GM21723 (cell line): ENCODE data around the gene SOX6.
"Not testable (repeated sequence)": the region's sequence is repeated elsewhere in the genome, so short reads cannot be mapped to it uniquely, and the experiment has no call there.

Experiments
- ATAC-seq: cut with Tn5 transposase; IDR thresholded peaks from one replicate; pipeline ENCODE4 v1.9.1; 2021; ENCODE audit warnings: mild to moderate bottlenecking, moderate library complexity; ENCODE audit not compliant: unreplicated experiment

The SOX6 gene

DNA sequence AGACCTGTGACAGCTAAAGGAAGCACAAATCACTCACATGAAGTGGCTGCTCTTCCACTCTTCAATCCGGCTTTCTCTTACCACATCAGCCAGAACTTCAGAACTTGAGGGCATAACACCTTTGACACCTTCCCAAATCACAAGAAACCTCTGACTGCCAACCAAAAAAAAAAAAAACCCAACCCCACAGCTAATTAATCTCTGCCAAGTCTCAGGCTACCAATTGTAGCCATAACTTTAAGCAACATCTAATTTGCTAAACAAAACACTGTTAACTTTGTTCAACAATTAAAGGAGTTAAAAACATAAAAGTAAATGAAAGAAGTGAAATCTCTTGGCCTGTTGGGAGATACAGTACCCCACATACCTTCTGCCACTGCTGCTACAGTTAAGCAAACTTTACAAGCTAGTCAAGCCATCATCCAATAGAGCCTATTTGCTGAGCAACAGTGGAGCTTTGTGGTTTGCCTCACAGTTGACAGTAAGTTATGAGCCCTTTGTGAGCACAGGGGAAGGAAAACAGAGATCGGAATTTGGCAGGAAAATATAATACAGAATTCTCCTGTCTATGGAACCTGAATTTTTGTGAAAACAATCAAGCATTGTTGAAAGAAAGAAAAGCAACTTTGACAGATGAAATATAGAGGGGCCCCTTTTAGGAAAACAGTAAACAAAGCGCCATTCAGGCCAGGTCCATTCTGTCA lies at the start of gene SOX6:
TSS of gene SOX6 (minus strand) at position 490 of the 704 bp plus-strand sequence. CDS start 15,298 bp downstream, outside the sequence.
- ATAC-seq = no peak

DNA sequence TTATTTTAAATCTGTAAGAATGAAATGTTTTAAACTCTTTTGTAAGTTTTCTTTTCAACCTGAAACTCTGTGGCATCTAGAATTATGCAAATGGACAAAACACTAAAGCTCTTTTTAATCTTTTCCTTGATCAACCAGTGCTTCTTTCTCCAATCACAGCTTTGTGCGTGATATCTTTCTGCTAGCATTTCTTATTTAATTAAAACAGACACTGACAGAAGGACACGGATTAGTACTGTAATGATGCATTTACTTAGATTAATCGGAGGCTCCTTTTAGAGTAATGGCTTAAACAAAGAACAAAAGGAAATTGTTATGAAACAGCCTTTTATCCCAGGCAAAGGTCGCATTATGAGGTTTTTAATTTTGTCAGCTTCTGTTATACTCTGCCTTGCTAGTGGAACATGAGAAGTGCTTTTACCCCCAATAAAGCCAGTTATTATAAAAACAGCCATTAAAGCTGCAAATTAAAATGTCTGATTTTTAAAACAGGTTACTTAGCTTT lies 48.5 kb upstream of the SOX6 start:
- ATAC-seq = no peak

DNA sequence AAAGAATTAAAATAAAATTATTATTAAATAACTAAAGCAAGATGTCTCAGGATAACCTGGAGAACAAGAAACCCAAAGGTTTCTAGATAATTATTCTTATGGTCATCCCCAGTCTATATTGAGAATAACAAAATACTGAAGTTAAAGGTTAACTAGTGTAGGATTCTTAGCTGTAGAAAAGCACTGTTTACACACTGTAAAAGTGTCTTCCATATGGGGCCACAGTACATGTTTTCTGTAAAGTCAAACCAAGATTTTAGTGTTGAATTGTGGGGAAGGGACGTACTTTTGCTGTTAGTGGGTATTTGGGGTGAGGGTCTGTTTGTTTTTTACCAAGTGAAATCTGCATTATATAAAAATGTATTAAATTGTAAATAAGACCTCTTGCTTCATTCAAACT lies 47.5 kb upstream of the SOX6 start:
- ATAC-seq = no peak

DNA sequence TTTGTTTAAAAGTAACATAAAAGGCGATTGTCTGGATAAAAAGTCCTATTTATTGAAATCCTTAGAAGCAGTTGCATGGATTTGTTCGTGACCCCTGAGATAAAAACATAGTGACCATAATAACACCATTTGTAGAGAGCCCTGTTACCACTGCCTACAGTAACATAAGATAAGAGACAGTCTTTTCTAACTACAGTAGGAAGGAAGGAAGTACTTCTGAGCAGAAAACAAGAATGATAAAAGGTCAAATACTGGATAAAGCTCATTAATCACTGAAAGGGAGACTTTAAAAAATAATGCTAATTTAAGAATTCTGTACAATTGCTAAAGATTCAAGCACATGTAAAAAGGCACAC lies 47.1 kb upstream of the SOX6 start:
- ATAC-seq = no peak

DNA sequence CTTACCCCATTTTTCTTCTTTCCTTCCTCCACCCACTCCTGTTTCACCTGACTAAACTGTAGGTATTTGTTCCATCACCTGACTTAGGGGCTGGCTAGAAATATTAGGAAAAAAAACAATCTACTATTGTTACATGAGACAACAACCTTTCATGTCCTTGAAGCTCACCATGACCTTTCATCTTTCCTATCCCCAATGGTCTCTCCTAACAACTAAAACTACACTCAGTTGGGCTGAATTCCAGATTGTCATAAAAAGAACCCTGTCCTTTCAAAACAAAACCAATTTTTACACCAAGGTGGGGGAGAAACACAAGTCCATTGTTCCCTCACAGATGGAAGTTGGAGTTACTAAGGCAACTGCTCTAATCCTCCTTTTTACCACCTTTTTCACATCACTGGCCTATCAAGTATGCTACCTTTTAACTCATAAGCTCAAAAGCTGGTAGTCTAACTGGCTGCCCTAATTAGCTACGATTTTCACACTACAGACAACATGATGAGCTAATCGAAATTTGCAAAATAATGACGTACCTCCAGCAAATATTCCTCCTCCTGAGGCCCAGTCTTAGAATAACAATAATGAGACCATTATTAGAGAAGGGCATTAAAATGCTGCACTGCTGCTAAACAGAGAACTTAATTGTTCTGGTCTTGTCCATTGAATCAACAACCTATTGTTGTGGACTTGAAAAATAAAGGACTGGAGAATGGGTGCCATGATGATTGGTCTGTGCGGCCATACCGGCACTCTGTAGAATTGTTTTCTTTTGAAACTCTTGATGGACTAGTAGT lies 46.5 kb upstream of the SOX6 start:
- ATAC-seq = no peak

DNA sequence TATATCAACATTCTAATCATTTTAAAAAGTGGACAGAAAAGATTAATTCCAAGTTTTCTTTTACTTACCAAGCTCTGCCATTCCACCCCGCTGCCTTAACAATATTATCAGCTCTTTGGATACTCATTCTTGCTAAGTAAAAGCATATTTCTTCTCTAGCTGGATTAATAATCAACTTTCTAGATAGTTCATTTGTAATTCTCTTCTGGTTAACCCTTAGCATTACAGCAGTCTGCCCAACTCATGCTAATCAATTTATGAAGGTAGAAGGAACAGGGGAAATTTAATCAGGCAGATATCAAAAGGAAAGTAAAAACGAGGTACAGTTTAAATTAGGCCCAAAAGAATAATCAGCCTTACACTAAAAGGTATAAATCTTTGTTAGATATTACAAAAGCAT lies 41.0 kb upstream of the SOX6 start:
- ATAC-seq = no peak

DNA sequence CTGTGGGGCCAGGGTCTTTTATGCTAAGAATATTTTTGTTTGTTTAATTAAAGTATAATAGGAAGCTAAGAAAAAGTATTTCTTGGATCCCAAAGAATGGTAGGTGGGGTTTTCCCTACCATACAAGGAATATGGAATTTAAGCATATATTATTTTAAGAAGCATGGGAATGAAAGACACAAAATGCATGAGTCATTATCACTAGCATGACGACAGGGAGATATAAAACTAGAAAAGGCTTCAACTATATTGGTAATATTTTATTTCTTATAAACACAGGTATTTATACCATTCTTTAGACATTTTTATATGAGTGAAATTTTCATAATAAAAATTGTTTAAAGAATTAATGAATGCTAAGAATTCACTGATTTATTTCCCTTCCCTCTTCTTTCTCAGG lies 39.3 kb upstream of the SOX6 start:
- no peak for ATAC-seq

DNA sequence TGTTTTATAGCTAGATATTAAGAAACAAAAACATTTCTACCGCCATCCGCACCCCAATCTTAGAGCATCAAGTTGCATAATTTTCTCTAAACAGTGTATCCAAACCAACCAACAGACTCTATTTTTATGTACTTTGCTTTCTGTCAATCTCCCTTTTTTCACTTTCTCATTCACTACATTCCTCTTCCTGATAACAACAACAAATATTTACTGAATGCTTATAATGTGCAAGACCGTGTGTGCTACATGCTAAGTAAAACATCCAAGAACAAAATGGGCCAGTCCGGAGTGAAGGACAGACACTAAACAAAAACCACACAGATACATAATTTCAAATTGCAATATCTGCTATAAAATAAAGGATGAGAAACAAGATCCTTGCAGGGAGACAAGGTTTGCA lies 38.6 kb upstream of the SOX6 start:
- no peak for ATAC-seq

DNA sequence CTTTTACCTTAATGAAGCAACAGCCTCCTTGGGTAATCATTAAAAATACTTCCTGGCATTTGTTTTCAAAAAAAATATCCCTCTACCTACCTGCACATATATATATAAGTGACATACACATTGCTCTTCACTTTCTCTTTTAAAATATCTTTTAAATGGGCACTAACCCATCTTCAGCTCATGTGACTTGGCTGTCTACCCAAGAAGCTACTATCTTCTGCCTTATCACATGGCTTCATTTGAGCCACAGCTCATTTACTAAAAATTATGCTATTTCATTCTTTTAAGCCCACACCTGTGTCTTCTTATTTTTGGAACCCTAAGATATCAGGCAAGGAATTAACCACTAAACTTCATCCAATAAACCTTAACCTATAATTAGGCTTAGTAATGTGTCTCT lies 37.0 kb upstream of the SOX6 start:
- ATAC-seq = no peak

DNA sequence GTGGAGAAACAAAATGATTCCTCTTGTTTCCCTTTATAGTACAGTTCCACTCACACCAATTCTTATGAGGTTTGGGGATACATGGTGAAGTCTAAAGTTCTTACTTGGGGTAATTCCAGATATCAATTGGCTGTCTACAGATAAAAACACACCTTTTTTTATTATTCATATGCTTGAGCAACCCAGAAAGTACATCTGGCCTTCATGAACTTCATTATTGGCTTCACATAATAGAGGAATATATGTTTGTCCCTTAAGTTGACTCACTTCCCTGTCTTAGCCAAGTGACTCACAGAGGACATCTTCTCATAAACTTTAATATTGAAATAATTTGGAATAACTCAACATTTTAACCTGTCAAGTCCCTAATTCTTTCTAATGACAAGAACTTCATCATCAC lies 36.3 kb upstream of the SOX6 start:
- ATAC-seq = no peak

DNA sequence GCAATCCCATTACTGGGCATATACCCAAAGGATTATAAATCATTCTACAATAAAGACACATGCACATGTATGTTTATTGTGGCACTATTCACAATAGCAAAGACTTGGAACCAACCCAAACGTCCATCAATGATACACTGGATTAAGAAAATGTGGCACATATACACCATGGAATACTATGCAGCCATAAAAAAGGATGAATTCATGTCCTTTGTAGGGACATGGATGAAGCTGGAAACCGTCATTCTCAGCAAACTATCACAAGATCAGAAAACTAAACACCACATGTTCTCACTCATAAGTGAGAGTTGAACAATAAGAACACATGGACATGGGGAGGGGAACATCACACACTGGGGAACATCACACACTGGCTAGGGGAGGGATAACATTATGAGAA lies 34.5 kb upstream of the SOX6 start:
- ATAC-seq = not testable (repeated sequence)

DNA sequence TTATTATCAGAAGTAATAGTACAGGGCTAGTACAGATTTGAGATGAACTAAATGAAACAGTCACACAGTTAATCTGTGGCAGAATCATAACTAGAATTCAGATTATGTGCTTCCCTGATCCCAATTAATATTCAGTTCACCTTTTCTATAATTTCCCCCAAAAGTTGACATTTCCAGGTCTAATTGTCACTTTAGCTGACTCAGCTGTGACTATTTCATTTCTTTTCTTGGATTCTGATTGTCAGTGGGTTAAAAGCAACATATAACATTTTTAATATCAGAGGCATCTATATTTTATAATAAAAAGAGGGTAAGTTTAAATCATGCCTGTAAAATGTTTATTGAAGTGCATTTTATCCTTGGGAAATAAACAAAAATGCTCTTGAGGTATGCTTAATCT lies 28.8 kb upstream of the SOX6 start:
- no peak for ATAC-seq

DNA sequence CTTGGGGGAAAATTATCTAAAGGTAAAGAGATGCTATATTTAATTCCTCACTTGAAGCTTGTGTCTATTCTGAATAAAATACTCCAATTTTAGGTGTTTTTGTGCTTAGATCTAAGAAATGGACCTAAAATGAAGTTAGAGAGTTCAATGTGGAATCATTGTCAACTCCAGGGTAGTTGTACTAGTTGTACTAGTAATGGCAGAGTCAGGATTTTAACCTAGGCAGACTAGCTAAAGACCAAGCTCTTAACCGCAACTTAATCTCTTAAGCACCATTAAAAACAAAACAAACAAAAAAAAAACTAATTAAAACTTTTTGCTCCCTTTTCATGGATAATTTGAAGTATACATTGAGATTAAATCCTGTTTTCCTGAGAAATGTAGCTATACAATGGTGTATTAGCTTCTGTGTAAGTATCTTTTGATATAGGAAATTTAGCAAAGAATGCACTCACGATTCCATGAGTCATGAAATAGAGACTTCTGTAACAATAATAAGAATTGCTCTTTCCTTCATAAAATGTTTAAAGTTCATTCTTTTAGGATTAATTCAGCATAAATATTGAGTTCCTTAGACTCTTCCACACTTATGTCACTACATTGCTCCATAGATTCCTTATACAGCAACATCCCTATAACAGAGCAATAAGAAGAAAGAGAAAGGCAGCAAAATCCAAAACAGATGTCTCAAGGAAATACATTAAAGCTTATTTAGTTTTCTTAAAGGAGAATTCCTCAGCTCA lies 26.5 kb upstream of the SOX6 start:
- no peak for ATAC-seq

DNA sequence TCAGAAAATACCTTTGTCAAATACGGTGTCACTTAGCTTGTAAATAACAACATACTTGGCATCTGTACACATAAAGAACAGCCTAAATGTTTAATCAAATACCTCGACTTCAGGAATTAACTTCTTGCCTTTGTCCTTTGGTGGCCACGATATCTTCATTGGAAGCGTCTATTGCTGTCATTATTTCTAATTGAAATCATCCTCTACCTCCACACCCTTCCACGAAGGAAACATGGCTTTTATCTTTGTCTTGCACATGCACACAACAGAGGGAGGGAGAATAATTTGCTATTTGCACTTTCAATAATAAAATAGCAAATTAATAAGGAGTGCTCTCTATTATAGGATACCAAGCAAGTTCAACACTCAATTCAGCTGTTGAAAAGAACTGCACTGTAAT lies 25.8 kb upstream of the SOX6 start:
- no peak for ATAC-seq

DNA sequence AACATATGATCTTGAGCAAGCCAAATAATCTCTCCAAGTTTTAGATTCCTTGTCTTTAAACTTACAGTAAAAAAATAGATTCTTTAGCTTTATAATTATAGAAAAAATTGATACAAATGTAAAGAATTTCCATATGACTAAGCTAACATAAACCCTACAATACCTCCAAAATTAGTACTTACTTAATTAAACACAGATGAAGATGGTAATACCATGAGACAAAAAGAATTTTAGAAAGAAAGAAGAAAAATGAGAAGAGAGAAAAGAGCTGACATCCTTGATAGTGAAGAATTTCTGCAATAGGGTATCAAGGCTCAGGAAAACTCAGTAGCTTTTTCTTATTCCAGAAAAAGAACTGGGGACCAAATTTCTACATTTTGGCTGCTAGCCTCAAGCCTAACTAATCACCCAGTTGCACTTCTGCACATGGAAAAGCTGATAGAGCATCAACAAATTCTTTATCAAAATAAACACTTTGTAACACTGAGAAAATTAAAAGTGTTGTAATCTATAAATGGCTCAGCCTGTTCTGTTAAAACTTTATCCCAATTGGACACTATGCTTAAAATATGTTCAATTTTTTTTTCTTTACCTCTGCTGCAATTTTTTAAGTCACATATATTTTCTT lies 24.7 kb upstream of the SOX6 start:
- no peak for ATAC-seq

DNA sequence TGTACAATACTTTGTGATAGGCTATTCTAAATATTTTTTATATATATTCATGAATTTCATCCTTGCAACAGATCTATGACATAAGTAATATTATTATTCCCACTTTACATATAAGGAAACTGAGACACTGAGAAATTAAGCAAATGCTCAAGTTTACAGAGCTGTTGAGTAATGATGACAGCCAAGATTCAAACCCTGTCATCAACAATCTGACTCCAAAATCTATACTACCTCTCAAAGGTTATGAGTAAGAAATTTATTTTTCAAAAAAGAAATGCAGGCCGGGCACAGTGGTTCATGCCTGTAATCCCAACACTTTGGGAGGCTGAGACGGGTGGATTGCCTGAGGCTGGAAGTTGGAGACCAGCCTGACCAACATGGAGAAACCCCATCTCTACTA lies 22.6 kb upstream of the SOX6 start:
- ATAC-seq = no peak

DNA sequence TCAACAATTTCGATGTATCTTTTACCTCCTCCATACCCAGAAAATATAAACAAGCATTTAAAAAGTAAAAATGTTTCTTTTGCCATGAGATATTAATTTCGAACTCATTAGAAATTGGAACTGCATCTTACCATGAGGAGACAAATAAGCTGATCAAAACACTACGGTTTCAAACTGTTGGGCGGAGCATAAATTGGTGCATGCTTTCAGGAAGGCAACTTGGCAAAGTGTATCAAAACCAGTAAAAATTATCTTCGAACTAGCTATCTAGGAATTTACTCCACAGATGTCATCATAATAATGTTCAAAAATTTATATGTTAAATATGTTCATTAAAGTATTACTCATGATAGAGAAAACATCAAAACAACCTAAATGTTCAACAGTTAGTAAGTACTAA lies 21.4 kb upstream of the SOX6 start:
- ATAC-seq = no peak

DNA sequence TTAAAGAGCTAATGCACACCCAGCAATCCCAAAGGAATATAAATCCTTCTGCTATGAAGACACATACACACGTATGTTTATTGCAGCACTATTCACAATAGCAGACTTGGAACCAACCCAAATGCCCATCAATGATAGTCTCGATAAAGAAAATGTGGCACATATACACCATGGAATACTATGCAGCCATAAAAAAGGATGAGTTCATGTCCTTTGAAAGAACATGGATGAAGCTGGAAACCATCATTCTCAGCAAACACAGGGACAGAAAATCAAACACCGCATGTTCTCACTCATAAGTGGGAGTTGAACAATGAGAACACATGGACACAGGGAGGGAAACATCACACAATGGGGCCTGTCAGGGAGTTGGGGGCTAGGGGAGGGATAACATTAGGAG lies 19.3 kb upstream of the SOX6 start:
- ATAC-seq = not testable (repeated sequence)

DNA sequence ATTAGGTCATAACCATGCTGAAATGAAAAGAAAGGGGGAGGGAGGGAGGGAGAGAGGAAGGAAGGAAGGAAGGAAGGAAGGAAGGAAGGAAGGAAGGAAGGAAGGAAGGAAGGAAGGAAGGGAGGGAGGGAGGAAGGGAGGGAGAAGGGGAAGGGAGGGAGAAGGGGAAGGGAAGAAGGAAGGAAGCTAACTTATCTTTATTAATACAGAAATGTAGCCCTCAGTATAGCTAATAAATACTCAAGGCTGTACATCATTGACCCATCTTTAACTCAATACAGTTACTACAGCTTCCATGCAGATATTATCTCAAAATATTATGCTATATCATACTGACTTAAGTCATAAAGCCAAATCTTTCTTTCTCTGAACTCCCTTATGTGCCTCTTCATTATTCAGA lies 17.4 kb upstream of the SOX6 start:
- no peak for ATAC-seq

DNA sequence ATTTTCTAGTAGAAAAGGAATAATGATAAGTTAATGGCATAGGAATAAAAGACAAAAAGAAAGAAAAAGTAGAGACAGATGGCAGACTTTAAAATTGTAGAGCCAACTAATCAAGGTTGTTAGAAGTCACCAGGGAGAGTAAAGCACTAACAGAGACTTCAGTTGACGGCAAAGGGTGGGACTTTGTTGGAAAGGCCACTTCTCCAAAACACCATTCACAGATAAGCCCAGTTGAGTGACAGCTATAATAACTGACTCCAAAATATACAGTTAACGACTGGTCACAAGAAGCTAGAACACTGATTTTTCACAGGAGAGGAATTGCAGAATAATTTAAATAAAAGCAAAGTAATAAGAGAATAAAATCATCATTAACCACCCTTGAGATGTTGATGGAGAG lies 16.0 kb upstream of the SOX6 start:
- ATAC-seq = no peak

DNA sequence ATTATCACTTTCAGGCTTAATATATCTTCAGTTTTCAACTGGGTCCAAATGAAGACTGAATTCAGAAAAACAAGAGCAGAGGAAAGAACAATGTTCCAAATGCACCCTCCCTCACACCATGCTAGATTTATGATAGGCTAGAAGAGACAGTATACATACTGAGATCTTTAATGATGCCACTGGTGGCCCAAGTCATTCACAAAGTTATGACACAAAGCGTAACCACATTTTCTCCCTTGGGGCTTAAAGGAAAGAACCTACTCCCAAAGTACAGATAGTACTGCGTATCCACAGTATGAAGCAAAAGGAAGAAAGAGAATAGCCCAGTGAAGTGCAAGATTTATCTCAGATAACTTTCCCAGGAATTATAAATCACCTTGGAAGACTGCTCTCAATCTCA lies 10.9 kb upstream of the SOX6 start:
- ATAC-seq = no peak
